ENCODE results near the gene TMEM203. TPM values are rescaled to one million over a fixed set of nuclear protein-coding genes. Genes with fewer than 3 reads are reported as not detected.

TMEM203 gene
- total RNA-seq, 2 experiments from 2014 or later, result 42.9 to 58.2 TPM

- no peak for DNase-seq (ENCODE audit: low spot score)
- H3K4me2 ChIP-seq (ENCODE audit: low read length), result no peak overlapping the region
- intact Hi-C loops (cut with micrococcal nuclease; ENCODE audit: unreplicated experiment), result no loop called here
These were observed 44.5 kb downstream of the TMEM203 start for GRCh38 chr9:137160716-137161557.

GRCh38 chr9:137160054-137160425, 45.4 kb downstream of the TMEM203 start:
- no TSS peak for BruUV-seq (replicated peaks)
- Histone ChIP-seq H3K79me2 (ENCODE audit: insufficient read depth, low read depth, low read length) (no peaks in the 10 kb centered on the region), H3K9me2 (ENCODE audit: insufficient read depth, low read length) (no peaks in the 10 kb centered on the region), H3K9me3 (ENCODE audit: low read length) (no peaks in the 10 kb centered on the region), H4K20me1 (ENCODE audit: insufficient read depth, low read length) (no peaks in the 10 kb centered on the region), H3K4me2 (ENCODE audit: low read length) (no peak overlapping the region), H3K4me1 (ENCODE audit: insufficient read depth, low read length, poor library complexity, severe bottlenecking) (peaks cover 30% of the 10 kb centered on the region), H3K4me3 (ENCODE audit: low read depth, low read length, poor library complexity, severe bottlenecking) (no peak overlapping the region), H3K27ac (ENCODE audit: low read depth, low read length, poor library complexity, severe bottlenecking) (no peak overlapping the region), H2AFZ (ENCODE audit: low read length) (no peak overlapping the region), H3K36me3 (ENCODE audit: insufficient read depth, low read length) (no peaks in the 10 kb centered on the region)
- TF ChIP-seq, protein P1, sequence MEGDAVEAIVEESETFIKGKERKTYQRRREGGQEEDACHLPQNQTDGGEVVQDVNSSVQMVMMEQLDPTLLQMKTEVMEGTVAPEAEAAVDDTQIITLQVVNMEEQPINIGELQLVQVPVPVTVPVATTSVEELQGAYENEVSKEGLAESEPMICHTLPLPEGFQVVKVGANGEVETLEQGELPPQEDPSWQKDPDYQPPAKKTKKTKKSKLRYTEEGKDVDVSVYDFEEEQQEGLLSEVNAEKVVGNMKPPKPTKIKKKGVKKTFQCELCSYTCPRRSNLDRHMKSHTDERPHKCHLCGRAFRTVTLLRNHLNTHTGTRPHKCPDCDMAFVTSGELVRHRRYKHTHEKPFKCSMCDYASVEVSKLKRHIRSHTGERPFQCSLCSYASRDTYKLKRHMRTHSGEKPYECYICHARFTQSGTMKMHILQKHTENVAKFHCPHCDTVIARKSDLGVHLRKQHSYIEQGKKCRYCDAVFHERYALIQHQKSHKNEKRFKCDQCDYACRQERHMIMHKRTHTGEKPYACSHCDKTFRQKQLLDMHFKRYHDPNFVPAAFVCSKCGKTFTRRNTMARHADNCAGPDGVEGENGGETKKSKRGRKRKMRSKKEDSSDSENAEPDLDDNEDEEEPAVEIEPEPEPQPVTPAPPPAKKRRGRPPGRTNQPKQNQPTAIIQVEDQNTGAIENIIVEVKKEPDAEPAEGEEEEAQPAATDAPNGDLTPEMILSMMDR (conservative IDR thresholded peaks at IDR 0.05; ENCODE audit: low read length), result no peak
- no peak for TF ChIP-seq EZH2phosphoT487 (IDR thresholded peaks at IDR 0.05; ENCODE audit: borderline replicate concordance, low read depth, low read length)
- ChIA-PET POLR2A (interaction anchor here (0.6 to 0.7 kb wide), 2 partner anchors 62 to 173 kb away, joined by 3 read pairs; no protein-coding TSS in a partner anchor), CTCF (ENCODE audit: unreplicated experiment) (no interaction called here)
- DNase-seq (ENCODE audit: low spot score), result no peak
- intact Hi-C loops (cut with micrococcal nuclease; ENCODE audit: unreplicated experiment), result no loop called here

More at GRCh38 chr9:137160716-137161557, 44.5 kb downstream of the TMEM203 start:
- Histone ChIP-seq H3K9me2 (ENCODE audit: insufficient read depth, low read length) (no peaks in the 10 kb centered on the region), H4K20me1 (ENCODE audit: insufficient read depth, low read length) (no peaks in the 10 kb centered on the region), H3K36me3 (ENCODE audit: insufficient read depth, low read length) (no peaks in the 10 kb centered on the region), H3K27ac (ENCODE audit: low read depth, low read length, poor library complexity, severe bottlenecking) (no peak overlapping the region), H3K4me1 (ENCODE audit: insufficient read depth, low read length, poor library complexity, severe bottlenecking) (peaks cover 30% of the 10 kb centered on the region), H3K79me2 (ENCODE audit: insufficient read depth, low read depth, low read length) (no peaks in the 10 kb centered on the region), H2AFZ (ENCODE audit: low read length) (no peak overlapping the region), H3K9me3 (ENCODE audit: low read length) (no peaks in the 10 kb centered on the region), H3K4me3 (ENCODE audit: low read depth, low read length, poor library complexity, severe bottlenecking) (no peak overlapping the region)
- ChIA-PET POLR2A (interaction anchor here (0.6 to 0.7 kb wide), 2 partner anchors 63 to 174 kb away, joined by 3 read pairs; no protein-coding TSS in a partner anchor), CTCF (ENCODE audit: unreplicated experiment) (no interaction called here)
- TF ChIP-seq, protein P1 (conservative IDR thresholded peaks at IDR 0.05; ENCODE audit: low read length), result no peak
- TF ChIP-seq EZH2phosphoT487 (IDR thresholded peaks at IDR 0.05; ENCODE audit: borderline replicate concordance, low read depth, low read length), result no peak
- no TSS peak for BruUV-seq (replicated peaks)
